Measurements from ENCODE around the gene CHURC1.
A peak's percentile ranks its signal among the peaks of the same experiment; 100 is the strongest.

The CHURC1 gene

DNA sequence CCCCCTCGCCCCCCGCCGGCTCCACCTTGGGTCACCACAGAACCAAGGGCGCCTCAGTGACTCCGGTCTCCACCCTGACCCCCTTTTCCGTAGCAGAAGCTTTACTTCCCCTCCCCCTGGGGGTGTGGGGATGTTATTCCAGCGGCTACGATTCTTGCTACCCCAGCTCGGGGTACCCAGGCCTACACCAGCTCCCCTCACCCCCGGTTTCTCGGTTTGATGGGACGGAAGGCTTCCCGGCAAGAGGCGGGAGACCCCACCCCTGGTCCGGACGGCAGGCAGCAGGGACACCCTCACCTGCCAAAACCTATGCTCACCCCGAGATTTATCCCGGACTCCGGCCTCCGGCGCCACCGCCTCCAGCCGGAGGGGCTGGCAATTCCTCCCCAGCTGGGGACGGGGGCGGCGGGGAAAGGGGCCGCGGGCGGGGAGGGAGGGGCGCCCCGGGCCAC is 57.3 kb downstream of the CHURC1 start:
- Histone ChIP-seq H3K27ac (ENCODE audit: low read depth, low read length) (no peak overlapping the region), H3K4me1 (ENCODE audit: control insufficient read depth, low read length) (peaks cover 4% of the 10 kb centered on the region; the same call in 1 of the 2 replicates), H3K79me2 (ENCODE audit: control insufficient read depth, low read length) (no peaks in the 10 kb centered on the region), H3K27me3 (ENCODE audit: control insufficient read depth, low read length) (peaks cover 35% of the 10 kb centered on the region), H3F3A (ENCODE audit: control insufficient read depth, insufficient read depth) (no peaks in the 10 kb centered on the region), H3K36me3 (ENCODE audit: control insufficient read depth, low read length) (no peaks in the 10 kb centered on the region), H3K4me2 (ENCODE audit: low read length) (peak overlapping the region; percentile 69), H3K4me3 (ENCODE audit: low read length) (peak overlapping the region; percentile 48), H3K9me2 (replicated peaks; ENCODE audit: control insufficient read depth, low read length) (no peaks in the 10 kb centered on the region), H4K20me1 (ENCODE audit: control insufficient read depth, insufficient read depth, low read depth, low read length) (no peaks in the 10 kb centered on the region), H3K9me3 (ENCODE audit: control insufficient read depth, insufficient read depth, low read length) (no peaks in the 10 kb centered on the region)
- no peak for TF ChIP-seq EZH2phosphoT487 (IDR thresholded peaks at IDR 0.05; ENCODE audit: borderline replicate concordance, low read length)
- TF ChIP-seq, protein P1, sequence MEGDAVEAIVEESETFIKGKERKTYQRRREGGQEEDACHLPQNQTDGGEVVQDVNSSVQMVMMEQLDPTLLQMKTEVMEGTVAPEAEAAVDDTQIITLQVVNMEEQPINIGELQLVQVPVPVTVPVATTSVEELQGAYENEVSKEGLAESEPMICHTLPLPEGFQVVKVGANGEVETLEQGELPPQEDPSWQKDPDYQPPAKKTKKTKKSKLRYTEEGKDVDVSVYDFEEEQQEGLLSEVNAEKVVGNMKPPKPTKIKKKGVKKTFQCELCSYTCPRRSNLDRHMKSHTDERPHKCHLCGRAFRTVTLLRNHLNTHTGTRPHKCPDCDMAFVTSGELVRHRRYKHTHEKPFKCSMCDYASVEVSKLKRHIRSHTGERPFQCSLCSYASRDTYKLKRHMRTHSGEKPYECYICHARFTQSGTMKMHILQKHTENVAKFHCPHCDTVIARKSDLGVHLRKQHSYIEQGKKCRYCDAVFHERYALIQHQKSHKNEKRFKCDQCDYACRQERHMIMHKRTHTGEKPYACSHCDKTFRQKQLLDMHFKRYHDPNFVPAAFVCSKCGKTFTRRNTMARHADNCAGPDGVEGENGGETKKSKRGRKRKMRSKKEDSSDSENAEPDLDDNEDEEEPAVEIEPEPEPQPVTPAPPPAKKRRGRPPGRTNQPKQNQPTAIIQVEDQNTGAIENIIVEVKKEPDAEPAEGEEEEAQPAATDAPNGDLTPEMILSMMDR (IDR thresholded peaks at IDR 0.05; ENCODE audit: low read depth, low read length, poor library complexity, severe bottlenecking) = no peak

DNA sequence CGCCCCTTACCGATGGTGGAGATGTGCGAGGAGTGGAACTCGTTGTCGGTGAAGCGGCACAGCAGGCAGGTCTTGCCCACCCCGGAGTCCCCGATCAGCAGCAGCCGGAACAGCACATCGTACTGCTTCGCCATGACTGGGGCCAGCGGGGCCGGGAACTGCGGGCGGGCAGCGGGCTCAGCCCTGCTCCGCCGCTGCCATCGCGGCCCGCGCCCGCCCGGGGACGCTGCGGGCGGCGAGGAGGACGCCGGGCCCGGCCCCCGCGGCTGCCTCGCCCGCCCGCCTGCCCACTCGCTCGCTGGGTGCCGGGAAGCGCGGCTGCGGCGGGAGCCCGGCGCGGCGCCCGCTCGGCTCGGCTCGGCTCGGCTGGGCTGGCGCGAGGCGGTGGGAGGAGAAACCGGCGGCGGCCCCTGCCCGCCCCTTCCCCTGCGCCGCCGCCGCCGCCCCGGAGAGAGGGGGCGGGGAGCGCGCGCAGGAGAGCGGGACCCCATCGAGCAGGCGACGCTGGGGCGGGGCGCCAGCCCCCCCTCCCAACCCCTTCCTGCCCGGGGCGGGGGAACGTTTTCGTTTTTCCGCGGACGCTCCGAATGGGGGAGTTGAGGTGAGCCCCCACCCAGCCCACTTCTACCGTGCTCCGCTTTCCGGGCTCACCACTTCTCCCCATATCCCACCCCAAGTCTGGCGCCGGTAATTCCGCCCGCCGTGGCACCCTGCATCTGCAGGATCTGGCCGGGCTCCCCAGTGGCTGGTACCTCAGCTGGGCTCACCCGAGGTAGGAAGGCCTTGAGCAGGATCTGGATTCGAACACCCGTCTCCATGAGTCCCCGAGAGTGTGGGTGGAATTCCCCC is 57.9 kb downstream of the CHURC1 start, which contains the start of gene RAB15:
Gene RAB15, minus strand, starts transcription at position 394 of the 849 bp plus-strand sequence. Its CDS starts 260 bp downstream, at position 134.
- H3K27me3 ChIP-seq (ENCODE audit: control insufficient read depth, low read length) = peaks cover 35% of the 10 kb centered on the region
- no peaks in the 10 kb centered on the region for H4K20me1 ChIP-seq (ENCODE audit: control insufficient read depth, insufficient read depth, low read depth, low read length)
- H3K4me2 ChIP-seq (ENCODE audit: low read length) = peak within 1 kb of the TSS; percentile 69
- H3K9me3 ChIP-seq (ENCODE audit: control insufficient read depth, insufficient read depth, low read length) = no peaks in the 10 kb centered on the region
- no peaks in the 10 kb centered on the region for H3K9me2 ChIP-seq (replicated peaks; ENCODE audit: control insufficient read depth, low read length)
- no peak within 1 kb of the TSS for H3K27ac ChIP-seq (ENCODE audit: low read depth, low read length)
- no peaks in the 10 kb centered on the region for H3K36me3 ChIP-seq (ENCODE audit: control insufficient read depth, low read length)
- no peaks in the 10 kb centered on the region for H3K79me2 ChIP-seq (ENCODE audit: control insufficient read depth, low read length)
- no peaks in the 10 kb centered on the region for H3F3A ChIP-seq (ENCODE audit: control insufficient read depth, insufficient read depth)
- peaks cover 4% of the 10 kb centered on the region; the same call in 1 of the 2 replicates for H3K4me1 ChIP-seq (ENCODE audit: control insufficient read depth, low read length)
- peak within 1 kb of the TSS; percentile 70 for H3K4me3 ChIP-seq (ENCODE audit: low read length)
- TF ChIP-seq, protein P1 (IDR thresholded peaks at IDR 0.05; ENCODE audit: low read depth, low read length, poor library complexity, severe bottlenecking) = no peak
- TF ChIP-seq EZH2phosphoT487 (IDR thresholded peaks at IDR 0.05; ENCODE audit: borderline replicate concordance, low read length) = no peak; the same call in 1 of the 2 replicates

DNA sequence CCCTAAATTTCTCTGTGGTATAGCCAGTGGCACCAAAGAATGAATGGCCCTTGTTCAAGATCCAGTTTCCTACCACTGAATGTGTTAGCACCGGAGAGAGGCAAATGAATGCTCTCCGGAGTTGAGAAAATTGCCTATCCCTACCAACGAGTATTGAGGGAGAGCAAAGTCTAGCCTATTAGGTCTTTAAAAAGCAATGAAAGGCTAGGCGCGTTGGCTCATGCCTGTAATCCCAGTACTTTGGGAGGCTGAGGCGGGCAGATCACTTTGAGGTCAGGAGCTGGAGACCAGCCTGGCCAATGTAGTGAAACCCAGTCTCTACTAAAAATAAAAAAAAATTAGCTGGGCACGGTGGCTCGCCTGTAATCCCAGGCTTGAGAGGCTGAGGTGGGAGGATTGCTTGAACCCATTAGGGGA is 58.8 kb downstream of the CHURC1 start:
- Histone ChIP-seq H3K36me3 (ENCODE audit: control insufficient read depth, low read length) (no peaks in the 10 kb centered on the region), H3K79me2 (ENCODE audit: control insufficient read depth, low read length) (no peaks in the 10 kb centered on the region), H3K4me1 (ENCODE audit: control insufficient read depth, low read length) (peaks cover 4% of the 10 kb centered on the region; the same call in 1 of the 2 replicates), H3K4me2 (ENCODE audit: low read length) (no peak overlapping the region), H4K20me1 (ENCODE audit: control insufficient read depth, insufficient read depth, low read depth, low read length) (no peaks in the 10 kb centered on the region), H3K9me3 (ENCODE audit: control insufficient read depth, insufficient read depth, low read length) (no peaks in the 10 kb centered on the region), H3K4me3 (ENCODE audit: low read length) (no peak overlapping the region), H3K27me3 (ENCODE audit: control insufficient read depth, low read length) (peaks cover 35% of the 10 kb centered on the region), H3K27ac (ENCODE audit: low read depth, low read length) (no peak overlapping the region), H3F3A (ENCODE audit: control insufficient read depth, insufficient read depth) (no peaks in the 10 kb centered on the region), H3K9me2 (replicated peaks; ENCODE audit: control insufficient read depth, low read length) (no peaks in the 10 kb centered on the region)
- TF ChIP-seq, protein P1 (IDR thresholded peaks at IDR 0.05; ENCODE audit: low read depth, low read length, poor library complexity, severe bottlenecking) = no peak
- no peak for TF ChIP-seq EZH2phosphoT487 (IDR thresholded peaks at IDR 0.05; ENCODE audit: borderline replicate concordance, low read length)

Data from DOHH2 (cell line).